Astrocyte (in vitro differentiated cells and primary cell): Measurements from ENCODE around the gene MAP1LC3A. TPM values are rescaled to one million over a fixed set of nuclear protein-coding genes. Genes with fewer than 3 reads are reported as not detected.
A peak's percentile ranks its signal among the peaks of the same experiment; 100 is the strongest.

Source experiments
- DNase-seq: peaks from one replicate; pipeline ENCODE4 v3.0.0-alpha.2; 2010; ENCODE audit warnings: low read depth
- FAIRE-seq: peaks from 2 replicates; lab custom pipeline; 2011; peaks lifted over from hg19 to GRCh38; lab: Jason Lieb, UNC
- H2AFZ ChIP-seq: 2 replicates; pipeline ENCODE4 v1.6.0; 2012; ENCODE audit warnings: low read depth, low read length, inconsistent platforms
- H3K27ac ChIP-seq: 2 replicates; pipeline ENCODE4 v1.5.1; 2011; ENCODE audit warnings: low read depth, low read length, inconsistent platforms
- H3K27me3 ChIP-seq: 2 replicates; pipeline ENCODE4 v1.6.0; 2011; ENCODE audit warnings: low read length, inconsistent platforms; ENCODE audit not compliant: insufficient read depth
- H3K36me3 ChIP-seq: 2 replicates; pipeline ENCODE4 v1.5.1; 2011; ENCODE audit warnings: low read length, inconsistent platforms; ENCODE audit not compliant: insufficient read depth
- H3K4me1 ChIP-seq: 2 replicates; pipeline ENCODE4 v1.5.1; 2011; ENCODE audit warnings: low read length, inconsistent platforms; ENCODE audit not compliant: insufficient read depth
- H3K4me2 ChIP-seq: 2 replicates; pipeline ENCODE4 v1.6.0; 2012; ENCODE audit warnings: low read length, inconsistent platforms
- H3K4me3 ChIP-seq: 2 replicates; pipeline ENCODE4 v1.5.1; 2011; ENCODE audit warnings: low read depth, mild to moderate bottlenecking, low read length, inconsistent platforms; ENCODE audit not compliant: insufficient read depth
- H3K79me2 ChIP-seq: 2 replicates; pipeline ENCODE4 v1.6.0; 2012; ENCODE audit warnings: mild to moderate bottlenecking, low read length, inconsistent platforms; ENCODE audit not compliant: insufficient read depth
- H3K9ac ChIP-seq: 2 replicates; pipeline ENCODE4 v1.6.0; 2012; ENCODE audit warnings: mild to moderate bottlenecking, low read length, inconsistent platforms
- H3K9me3 ChIP-seq: 2 replicates; pipeline ENCODE4 v1.5.1; 2012; ENCODE audit warnings: low read depth, mild to moderate bottlenecking, low read length, inconsistent platforms; ENCODE audit not compliant: insufficient read depth
- H4K20me1 ChIP-seq: 2 replicates; pipeline ENCODE4 v1.6.0; 2012; ENCODE audit warnings: low read length, inconsistent platforms; ENCODE audit not compliant: insufficient read depth
- H3K27ac Mint-ChIP-seq: one replicate; pipeline ENCODE4 v1.8.0; 2021; ENCODE audit warnings: mild to moderate bottlenecking, mixed read lengths; ENCODE audit not compliant: unreplicated experiment
- H3K27me3 Mint-ChIP-seq: one replicate; pipeline ENCODE4 v1.8.0; 2021; ENCODE audit warnings: low read depth, mixed read lengths; ENCODE audit not compliant: unreplicated experiment
- H3K36me3 Mint-ChIP-seq: one replicate; pipeline ENCODE4 v1.8.0; 2021; ENCODE audit warnings: low read depth, mixed read lengths; ENCODE audit not compliant: unreplicated experiment
- H3K4me1 Mint-ChIP-seq: one replicate; pipeline ENCODE4 v1.8.0; 2021; ENCODE audit warnings: low read depth, mixed read lengths; ENCODE audit not compliant: unreplicated experiment
- H3K4me3 Mint-ChIP-seq: one replicate; pipeline ENCODE4 v1.8.0; 2021; ENCODE audit warnings: mild to moderate bottlenecking, moderate library complexity, mixed read lengths; ENCODE audit not compliant: unreplicated experiment
- H3K9me3 Mint-ChIP-seq: one replicate; pipeline ENCODE4 v1.8.0; 2021; ENCODE audit warnings: mild to moderate bottlenecking, mixed read lengths; ENCODE audit not compliant: unreplicated experiment
- EZH2 ChIP-seq: IDR thresholded peaks from 2 replicates; pipeline ENCODE4 v1.6.1; 2012; ENCODE audit warnings: mild to moderate bottlenecking, low read length, inconsistent platforms; ENCODE audit not compliant: insufficient read depth
- total RNA-seq: library from RNA; stranded (reverse); gene quantifications from 2 replicates; pipeline ENCODE4 v1.2.1, GENCODE V29; 2021
- TF ChIP-seq, protein P1 (sequence below): IDR thresholded peaks from 2 replicates; pipeline ENCODE4 v1.5.1; 2011; ENCODE audit warnings: low read depth, mild to moderate bottlenecking, inconsistent platforms, low read length, moderate library complexity; ENCODE audit not compliant: insufficient read depth

MAP1LC3A gene
- total RNA-seq, 1 donor from 2014 or later = 48.9 TPM

DNA sequence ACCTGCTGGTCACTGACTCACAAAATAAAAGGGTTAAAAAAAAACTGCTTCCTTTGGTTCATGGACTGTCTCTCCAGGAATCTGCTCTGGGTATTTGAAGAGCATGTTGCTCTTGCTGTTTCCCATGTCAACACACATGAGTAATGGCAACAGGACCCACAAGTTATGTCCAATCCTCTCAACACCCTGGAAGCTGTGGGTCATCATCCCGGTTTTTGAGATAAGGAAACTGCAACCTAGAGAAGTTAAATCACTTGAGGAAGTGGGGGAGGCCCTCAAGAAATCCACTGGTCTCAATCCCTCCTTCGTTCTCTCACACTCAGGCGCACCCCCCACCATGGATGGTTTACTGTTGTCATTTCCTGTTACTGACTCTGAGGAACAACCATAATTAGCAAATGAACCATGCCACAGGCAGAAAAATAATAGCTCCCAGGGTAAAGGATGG is 12.4 kb downstream of the MAP1LC3A start:
- no peaks in the 10 kb centered on the region for H3K36me3 ChIP-seq
- TF ChIP-seq, protein P1, sequence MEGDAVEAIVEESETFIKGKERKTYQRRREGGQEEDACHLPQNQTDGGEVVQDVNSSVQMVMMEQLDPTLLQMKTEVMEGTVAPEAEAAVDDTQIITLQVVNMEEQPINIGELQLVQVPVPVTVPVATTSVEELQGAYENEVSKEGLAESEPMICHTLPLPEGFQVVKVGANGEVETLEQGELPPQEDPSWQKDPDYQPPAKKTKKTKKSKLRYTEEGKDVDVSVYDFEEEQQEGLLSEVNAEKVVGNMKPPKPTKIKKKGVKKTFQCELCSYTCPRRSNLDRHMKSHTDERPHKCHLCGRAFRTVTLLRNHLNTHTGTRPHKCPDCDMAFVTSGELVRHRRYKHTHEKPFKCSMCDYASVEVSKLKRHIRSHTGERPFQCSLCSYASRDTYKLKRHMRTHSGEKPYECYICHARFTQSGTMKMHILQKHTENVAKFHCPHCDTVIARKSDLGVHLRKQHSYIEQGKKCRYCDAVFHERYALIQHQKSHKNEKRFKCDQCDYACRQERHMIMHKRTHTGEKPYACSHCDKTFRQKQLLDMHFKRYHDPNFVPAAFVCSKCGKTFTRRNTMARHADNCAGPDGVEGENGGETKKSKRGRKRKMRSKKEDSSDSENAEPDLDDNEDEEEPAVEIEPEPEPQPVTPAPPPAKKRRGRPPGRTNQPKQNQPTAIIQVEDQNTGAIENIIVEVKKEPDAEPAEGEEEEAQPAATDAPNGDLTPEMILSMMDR = no peak
- no peak for TF ChIP-seq EZH2
- no peak overlapping the region for H3K9ac ChIP-seq
- Mint-ChIP-seq H3K4me1 (peaks cover 6% of the 10 kb centered on the region), H3K4me3 (no peak overlapping the region), H3K27me3 (peaks cover 3% of the 10 kb centered on the region), H3K27ac (peak overlapping the region; percentile 79), H3K36me3 (peaks cover 15% of the 10 kb centered on the region), H3K9me3 (no peaks in the 10 kb centered on the region)
- DNase-seq (peak; percentile 84), FAIRE-seq (no peak)
- no peaks in the 10 kb centered on the region for H3K79me2 ChIP-seq
- no peak overlapping the region for H2AFZ ChIP-seq
- H4K20me1 ChIP-seq = no peaks in the 10 kb centered on the region
- H3K27me3 ChIP-seq = no peaks in the 10 kb centered on the region
- H3K9me3 ChIP-seq = no peaks in the 10 kb centered on the region
- peak overlapping the region; percentile 4 for H3K4me2 ChIP-seq
- H3K27ac ChIP-seq = peak overlapping the region; percentile 5
- peaks cover 7% of the 10 kb centered on the region for H3K4me1 ChIP-seq
- no peak overlapping the region for H3K4me3 ChIP-seq

DNA sequence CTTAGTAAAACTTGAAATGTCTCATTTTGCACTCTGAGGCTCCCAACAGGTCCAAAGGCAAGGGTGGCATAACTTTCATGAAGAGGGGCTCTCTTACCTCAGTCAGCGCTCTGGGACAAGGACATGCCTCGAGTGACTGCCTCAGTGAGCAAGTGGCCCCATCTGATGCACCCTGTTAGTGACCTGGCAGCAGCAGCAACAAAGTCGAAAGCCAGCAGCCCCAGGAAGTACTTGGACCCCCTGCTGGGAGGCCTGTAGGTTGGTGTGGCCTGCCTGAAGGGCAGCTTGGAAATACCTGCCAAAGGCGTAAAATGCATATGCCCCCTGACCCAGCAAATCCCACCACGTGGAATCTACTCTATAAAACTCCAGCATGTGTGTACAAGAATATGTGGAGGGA is 13.2 kb downstream of the MAP1LC3A start:
- Mint-ChIP-seq H3K27ac (no peak overlapping the region), H3K36me3 (peaks cover 15% of the 10 kb centered on the region), H3K9me3 (no peaks in the 10 kb centered on the region), H3K27me3 (peaks cover 3% of the 10 kb centered on the region), H3K4me3 (no peak overlapping the region), H3K4me1 (peaks cover 6% of the 10 kb centered on the region)
- FAIRE-seq = no peak
- no peaks in the 10 kb centered on the region for H3K27me3 ChIP-seq
- H3K9me3 ChIP-seq = no peaks in the 10 kb centered on the region
- H3K4me1 ChIP-seq = peaks cover 7% of the 10 kb centered on the region
- no peaks in the 10 kb centered on the region for H3K79me2 ChIP-seq
- H3K4me2 ChIP-seq = no peak overlapping the region
- H4K20me1 ChIP-seq = no peaks in the 10 kb centered on the region
- no peak overlapping the region for H2AFZ ChIP-seq
- H3K27ac ChIP-seq = no peak overlapping the region
- H3K36me3 ChIP-seq = no peaks in the 10 kb centered on the region
- TF ChIP-seq, protein P1 = no peak
- no peak for TF ChIP-seq EZH2
- H3K9ac ChIP-seq = no peak overlapping the region
- DNase-seq = no peak
- H3K4me3 ChIP-seq = no peak overlapping the region

DNA sequence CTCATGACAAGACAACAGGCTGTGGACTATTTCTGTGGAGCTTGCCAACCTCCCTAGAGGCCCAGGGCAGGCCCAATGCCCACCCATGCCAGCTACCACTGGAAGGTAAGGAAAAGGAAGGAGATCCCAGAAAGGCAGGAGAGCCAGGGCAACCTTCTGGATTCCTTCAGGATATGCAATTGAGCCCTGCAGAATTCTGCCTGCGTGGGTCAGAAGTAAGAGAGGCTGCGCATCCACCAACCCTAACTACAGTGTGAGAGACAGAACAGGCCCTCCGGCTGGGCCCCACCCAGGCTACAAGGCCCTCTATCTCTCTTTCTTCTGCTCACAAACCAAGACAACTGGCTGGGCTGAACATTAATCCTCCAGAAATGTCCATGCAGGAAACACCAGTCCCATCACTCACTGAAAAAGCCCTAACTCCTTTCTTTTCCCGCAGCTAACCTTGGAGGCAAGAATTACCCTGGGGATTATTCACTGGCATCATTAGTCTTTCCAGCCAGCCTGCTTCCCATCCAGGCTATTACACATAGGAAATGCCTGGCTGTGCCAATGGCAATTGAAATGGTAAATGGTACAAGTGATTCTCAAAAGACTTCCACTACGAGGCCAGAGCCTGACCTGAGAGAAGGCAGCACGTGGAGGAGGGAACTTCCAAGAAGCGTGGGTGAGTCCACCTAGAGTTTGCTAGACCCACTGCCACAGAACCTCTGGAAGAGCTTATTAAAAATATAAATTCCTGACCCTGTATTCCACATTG is 15.2 kb downstream of the MAP1LC3A start:
- H4K20me1 ChIP-seq = no peaks in the 10 kb centered on the region
- no peaks in the 10 kb centered on the region for H3K9me3 ChIP-seq
- peaks cover 9% of the 10 kb centered on the region for H3K4me1 ChIP-seq
- H3K9ac ChIP-seq = no peak overlapping the region
- H3K79me2 ChIP-seq = no peaks in the 10 kb centered on the region
- no peaks in the 10 kb centered on the region for H3K9me3 Mint-ChIP-seq
- peaks cover 12% of the 10 kb centered on the region for H3K36me3 Mint-ChIP-seq
- no peak overlapping the region for H2AFZ ChIP-seq
- H3K27me3 ChIP-seq = no peaks in the 10 kb centered on the region
- FAIRE-seq (no peak), DNase-seq (no peak)
- TF ChIP-seq, protein P1 = no peak
- TF ChIP-seq EZH2 = no peak
- no peak overlapping the region for H3K27ac Mint-ChIP-seq
- no peaks in the 10 kb centered on the region for H3K36me3 ChIP-seq
- H3K4me2 ChIP-seq = no peak overlapping the region
- peaks cover 10% of the 10 kb centered on the region for H3K4me1 Mint-ChIP-seq
- no peak overlapping the region for H3K4me3 Mint-ChIP-seq
- no peak overlapping the region for H3K4me3 ChIP-seq
- no peaks in the 10 kb centered on the region for H3K27me3 Mint-ChIP-seq
- H3K27ac ChIP-seq = no peak overlapping the region
